SK-N-SH (cell line): ENCODE measurements around the gene A4GNT. TPM values are rescaled to one million over a fixed set of nuclear protein-coding genes. Genes with fewer than 3 reads are reported as not detected.

Experiments used
- CTCF ChIA-PET: fragments of 300-600, 350-600 bp; formaldehyde crosslinking; extraction: SDS; loops from one replicate; lab custom pipeline; 2021; lab: Yijun Ruan, JAX
- POLR2A ChIA-PET: fragments of 350-600 bp; sonication (Branson Sonifier 250); formaldehyde crosslinking; extraction: SDS; loops from one replicate; lab custom pipeline; 2020; ENCODE audit warnings: antibody characterized with exemption, inconsistent platforms; lab: Yijun Ruan, JAX
- DNase-seq: peaks from one replicate; pipeline ENCODE4 v3.0.0; 2012
- H2AFZ ChIP-seq: fragments of 200-600 bp; sonication (generic); 2 replicates; pipeline ENCODE4 v1.8.1; 2016; ENCODE audit warnings: antibody characterized with exemption, mild to moderate bottlenecking, low read depth
- H3F3A ChIP-seq: fragments of 200-600 bp; sonication (generic); replicated peaks from 2 replicates; pipeline ENCODE3; 2016; ENCODE audit warnings: antibody characterized with exemption, mild to moderate bottlenecking; ENCODE audit not compliant: insufficient read depth
- H3K27ac ChIP-seq, 2 experiments: fragments of 200-500 bp in 1 of 2; fragments of 200-600 bp in 1 of 2; sonication (Bioruptor generic) in 1 of 2; sonication (generic), shearing (Covaris generic) in 1 of 2; 2 replicates each; pipeline versions ENCODE4 v1.5.1 to v1.6.1; 2014 to 2016; ENCODE audit warnings: low read depth in 2 of 2, inconsistent platforms in 1 of 2, low read length in 1 of 2, mild to moderate bottlenecking in 1 of 2, mixed read lengths in 1 of 2
- H3K27me3 ChIP-seq: fragments of 200-600 bp; sonication (generic), shearing (Covaris generic); 2 replicates; pipeline ENCODE4 v1.6.1; 2016; ENCODE audit warnings: mixed run types; ENCODE audit not compliant: insufficient read depth
- H3K36me3 ChIP-seq, 2 experiments: fragments of 200-500 bp in 1 of 2; fragments of 200-600 bp in 1 of 2; sonication (Bioruptor generic) in 1 of 2; sonication (generic) in 1 of 2; replicated peaks in 1 of 2; 2 replicates each; pipeline versions ENCODE3 to v1.5.1; 2014 to 2016; ENCODE audit warnings: low read length in 1 of 2, mild to moderate bottlenecking in 1 of 2; ENCODE audit not compliant: insufficient read depth in 2 of 2, control insufficient read depth in 1 of 2
- H3K4me1 ChIP-seq, 2 experiments: fragments of 200-500 bp in 1 of 2; fragments of 200-600 bp in 1 of 2; sonication (Bioruptor generic) in 1 of 2; sonication (generic), shearing (Covaris generic) in 1 of 2; 2 replicates each; pipeline versions ENCODE4 v1.5.1 to v1.6.1; 2014 to 2016; ENCODE audit warnings: low read depth in 1 of 2, low read length in 1 of 2, mixed run types in 1 of 2; ENCODE audit not compliant: insufficient read depth in 2 of 2, control insufficient read depth in 1 of 2
- H3K4me2 ChIP-seq: fragments of 200-600 bp; sonication (generic), shearing (Covaris generic); 2 replicates; pipeline ENCODE4 v1.6.1; 2017; ENCODE audit warnings: mixed run types
- H3K4me3 ChIP-seq, 2 experiments: fragments of 200-500 bp in 1 of 2; fragments of 200-600 bp in 1 of 2; sonication (Bioruptor generic) in 1 of 2; sonication (generic), shearing (Covaris generic) in 1 of 2; 2 replicates each; pipeline versions ENCODE4 v1.5.1 to v1.8.1; 2014 to 2016; ENCODE audit warnings: low read depth in 2 of 2, inconsistent platforms in 1 of 2, low read length in 1 of 2, mild to moderate bottlenecking in 1 of 2, mixed read lengths in 1 of 2, moderate library complexity in 1 of 2
- H3K79me2 ChIP-seq: fragments of 200-600 bp; sonication (generic); 2 replicates; pipeline ENCODE4 v1.8.1; 2017; ENCODE audit warnings: mild to moderate bottlenecking; ENCODE audit not compliant: insufficient read depth
- H3K9ac ChIP-seq: fragments of 200-600 bp; sonication (generic); 2 replicates; pipeline ENCODE4 v1.6.1; 2017; ENCODE audit warnings: mixed run types
- H3K9me2 ChIP-seq: fragments of 200-600 bp; sonication (generic); 2 replicates; pipeline ENCODE4 v1.6.1; 2017; ENCODE audit warnings: mixed run types
- H3K9me3 ChIP-seq: fragments of 200-600 bp; sonication (generic); 2 replicates; pipeline ENCODE4 v1.6.1; 2017; ENCODE audit warnings: mixed run types, mild to moderate bottlenecking, moderate library complexity
- H4K20me1 ChIP-seq: fragments of 200-600 bp; sonication (generic); 2 replicates; pipeline ENCODE4 v1.6.1; 2017; ENCODE audit warnings: mild to moderate bottlenecking, mixed run types; ENCODE audit not compliant: insufficient read depth
- CHD2 ChIP-seq: fragments of 150-350 bp; IDR thresholded peaks from 2 replicates; pipeline ENCODE4 v1.6.1; 2018; ENCODE audit warnings: low read length; ENCODE audit not compliant: partially characterized antibody
- EZH2phosphoT487 ChIP-seq: fragments of 200-600 bp; sonication (generic); IDR thresholded peaks from 2 replicates; pipeline ENCODE4 v1.6.1; 2017; ENCODE audit warnings: low read depth, mixed run types, mild to moderate bottlenecking, antibody characterized with exemption, moderate library complexity, borderline replicate concordance
- FOSL2 ChIP-seq: IDR thresholded peaks from 2 replicates; pipeline ENCODE4 v1.4.0; 2012; ENCODE audit warnings: low read depth, mild to moderate bottlenecking, moderate library complexity, borderline replicate concordance
- FOXJ3 ChIP-seq: sonication (generic); formaldehyde crosslinking; IDR thresholded peaks from 2 replicates; pipeline ENCODE4 v1.5.1; 2020; ENCODE audit warnings: mild to moderate bottlenecking, missing genetic modification reagents
- FOXM1 ChIP-seq: IDR thresholded peaks from 2 replicates; pipeline ENCODE4 v1.4.0; 2012; ENCODE audit warnings: low read depth, mild to moderate bottlenecking
- GATA2 ChIP-seq: sonication (generic); formaldehyde crosslinking; IDR thresholded peaks from 2 replicates; pipeline ENCODE4 v1.5.0; 2020; ENCODE audit warnings: mild to moderate bottlenecking, missing genetic modification reagents
- JUND ChIP-seq: IDR thresholded peaks from 2 replicates; pipeline ENCODE4 v1.4.0; 2012
- MEF2A ChIP-seq: IDR thresholded peaks from 2 replicates; pipeline ENCODE4 v1.4.0; 2012; ENCODE audit warnings: low read depth, borderline replicate concordance
- MXI1 ChIP-seq: IDR thresholded peaks from 2 replicates; pipeline ENCODE4 v1.6.1; 2012; ENCODE audit warnings: mild to moderate bottlenecking, low read depth, low read length, improper control_type of control experiment
- POLR2AphosphoS5 ChIP-seq: IDR thresholded peaks from 2 replicates; pipeline ENCODE4 v1.6.1; 2012; ENCODE audit warnings: low read depth, low read length
- RAD21 ChIP-seq: IDR thresholded peaks from 2 replicates; pipeline ENCODE4 v1.6.1; 2012; ENCODE audit warnings: mild to moderate bottlenecking, low read length
- RFX5 ChIP-seq: IDR thresholded peaks from 2 replicates; pipeline ENCODE4 v1.6.1; 2012; ENCODE audit warnings: mild to moderate bottlenecking, improper control_type of control experiment, low read length
- RXRA ChIP-seq: IDR thresholded peaks from 2 replicates; pipeline ENCODE4 v1.4.0; 2012; ENCODE audit warnings: low read depth, mild to moderate bottlenecking, borderline replicate concordance
- SIN3A ChIP-seq: IDR thresholded peaks from 2 replicates; pipeline ENCODE4 v1.6.1; 2012; ENCODE audit warnings: low read depth, mild to moderate bottlenecking, low read length, moderate library complexity, borderline replicate concordance
- SMC3 ChIP-seq: IDR thresholded peaks from 2 replicates; pipeline ENCODE4 v1.6.1; 2012; ENCODE audit warnings: low read depth, low read length, improper control_type of control experiment
- TCF12 ChIP-seq: IDR thresholded peaks from 2 replicates; pipeline ENCODE4 v1.4.0; 2012
- TEAD4 ChIP-seq: IDR thresholded peaks from 2 replicates; pipeline ENCODE4 v1.4.0; 2012; ENCODE audit warnings: mild to moderate bottlenecking, borderline replicate concordance; ENCODE audit not compliant: insufficient read depth
- YY1 ChIP-seq: IDR thresholded peaks from 2 replicates; pipeline ENCODE4 v1.4.0; 2012; ENCODE audit warnings: low read depth, mild to moderate bottlenecking
- WGBS: methylation state at CpG from one replicate; pipeline ENCODE4 v1.1.6; 2017; ENCODE audit warnings: low lambda C conversion rate; 5-methylcytosine and 5-hydroxymethylcytosine counted together
- polyA plus RNA-seq, 3 experiments: library from polyadenylated mRNA; depleted of rRNA; stranded (reverse); fragments of >200 nt; gene quantifications; 2 replicates each; pipeline ENCODE4 v1.2.3, GENCODE V29; 2012
- TF ChIP-seq, protein P1 (sequence below): IDR thresholded peaks from 2 replicates; pipeline ENCODE4 v1.4.0; 2012; ENCODE audit warnings: low read depth, borderline replicate concordance
- TF ChIP-seq, protein P2 (sequence below): IDR thresholded peaks from 2 replicates; pipeline ENCODE4; 2012
- TF ChIP-seq, protein P3 (sequence below): IDR thresholded peaks from 2 replicates; pipeline ENCODE4 v1.6.1; 2012; ENCODE audit warnings: mild to moderate bottlenecking, low read depth, low read length, moderate library complexity
- TF ChIP-seq, protein P4 (sequence below): IDR thresholded peaks from 2 replicates; pipeline ENCODE4 v1.4.0; 2012; ENCODE audit warnings: low read depth, borderline replicate concordance
- TF ChIP-seq, protein P5 (sequence below): fragments of 150-350 bp; IDR thresholded peaks from 2 replicates; pipeline ENCODE4 v1.6.1; 2016; ENCODE audit warnings: mild to moderate bottlenecking, low read depth, low read length
- TF ChIP-seq, protein P6 (sequence below): IDR thresholded peaks from 2 replicates; pipeline ENCODE4 v1.4.0; 2012; ENCODE audit warnings: low read depth

A4GNT gene
- polyA plus RNA-seq, 1 of the 3 experiments (the other 2 are of a cell fraction), result not detected

DNA sequence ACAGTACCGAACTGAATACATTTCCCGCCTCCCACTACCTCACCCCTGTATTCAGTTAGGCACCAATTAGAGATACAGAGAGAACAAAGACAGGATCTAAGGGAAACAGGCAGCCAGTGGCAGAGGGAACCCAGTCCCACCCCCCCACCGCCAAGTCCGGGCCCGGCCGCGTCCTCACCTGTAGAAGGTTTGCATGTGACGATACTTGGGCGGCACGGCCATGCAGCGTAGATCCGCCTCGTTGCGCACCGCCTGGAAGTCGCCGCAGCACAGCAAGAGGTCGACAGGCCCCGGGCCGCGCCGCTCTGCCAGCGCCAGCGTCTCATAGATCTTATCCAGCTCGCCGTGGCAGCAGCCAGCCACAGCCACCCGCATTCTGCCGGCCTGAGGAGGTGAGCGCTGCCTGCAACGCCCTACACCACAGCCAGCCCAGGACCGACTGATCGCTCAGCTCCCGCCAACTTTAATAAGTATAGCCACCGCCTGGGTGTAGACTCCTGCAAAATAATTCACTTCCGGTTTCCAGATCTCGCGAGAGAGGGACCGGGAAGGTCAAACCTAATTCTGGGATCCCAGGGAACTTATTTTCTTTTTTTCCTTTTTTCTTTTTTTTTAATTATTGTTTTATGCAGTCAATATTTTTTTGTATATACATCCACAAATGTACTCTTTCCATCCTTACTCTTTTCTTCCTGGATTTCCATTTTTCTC lies 42.4 kb upstream of the A4GNT start, which contains the start of gene DBR1:
DBR1 (minus strand) TSS at position 501 of the 711 bp plus-strand sequence; CDS start at position 375, 126 bp downstream.
- Histone ChIP-seq H3K36me3 (peaks cover 16 to 36% of the 10 kb centered on the region in 2 experiments), H3K4me1 (peaks cover 0 to 8% of the 10 kb centered on the region in 2 experiments; a peak in 2 of 4 replicates), H3K4me3 (peak within 1 kb of the TSS; percentile 58 to 79), H3K27ac (peak within 1 kb of the TSS; percentile 68), H2AFZ (peak within 1 kb of the TSS; percentile 100), H3K9ac (peak within 1 kb of the TSS; percentile 81), H3K4me2 (peak within 1 kb of the TSS; percentile 80), H3K79me2 (peaks cover 40% of the 10 kb centered on the region), H3K27me3 (no peaks in the 10 kb centered on the region), H4K20me1 (no peaks in the 10 kb centered on the region), H3K9me3 (no peaks in the 10 kb centered on the region), H3K9me2 (no peaks in the 10 kb centered on the region), H3F3A (peaks cover 23% of the 10 kb centered on the region)
- POLR2A ChIA-PET, result interaction anchor here (1.0 to 2.4 kb wide), 4 partner anchors 12 to 174 kb away, joined by 3 to 16 read pairs (median 11); partner anchors contain the start of genes ARMC8, DZIP1L and MRAS
- WGBS, result under 1% methylated on average over 14 of the region's 38 CpGs
- peak; percentile 86 for DNase-seq
- CTCF ChIA-PET, result interaction anchor here (0.7 to 2.0 kb wide), 9 partner anchors 10 to 1336 kb away, joined by 3 to 6 read pairs (median 3); partner anchors contain the start of genes ARMC8 and DZIP1L
- TF ChIP-seq, protein P1, sequence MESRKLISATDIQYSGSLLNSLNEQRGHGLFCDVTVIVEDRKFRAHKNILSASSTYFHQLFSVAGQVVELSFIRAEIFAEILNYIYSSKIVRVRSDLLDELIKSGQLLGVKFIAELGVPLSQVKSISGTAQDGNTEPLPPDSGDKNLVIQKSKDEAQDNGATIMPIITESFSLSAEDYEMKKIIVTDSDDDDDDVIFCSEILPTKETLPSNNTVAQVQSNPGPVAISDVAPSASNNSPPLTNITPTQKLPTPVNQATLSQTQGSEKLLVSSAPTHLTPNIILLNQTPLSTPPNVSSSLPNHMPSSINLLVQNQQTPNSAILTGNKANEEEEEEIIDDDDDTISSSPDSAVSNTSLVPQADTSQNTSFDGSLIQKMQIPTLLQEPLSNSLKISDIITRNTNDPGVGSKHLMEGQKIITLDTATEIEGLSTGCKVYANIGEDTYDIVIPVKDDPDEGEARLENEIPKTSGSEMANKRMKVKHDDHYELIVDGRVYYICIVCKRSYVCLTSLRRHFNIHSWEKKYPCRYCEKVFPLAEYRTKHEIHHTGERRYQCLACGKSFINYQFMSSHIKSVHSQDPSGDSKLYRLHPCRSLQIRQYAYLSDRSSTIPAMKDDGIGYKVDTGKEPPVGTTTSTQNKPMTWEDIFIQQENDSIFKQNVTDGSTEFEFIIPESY, result peak; percentile 98
- TF ChIP-seq, protein P2, sequence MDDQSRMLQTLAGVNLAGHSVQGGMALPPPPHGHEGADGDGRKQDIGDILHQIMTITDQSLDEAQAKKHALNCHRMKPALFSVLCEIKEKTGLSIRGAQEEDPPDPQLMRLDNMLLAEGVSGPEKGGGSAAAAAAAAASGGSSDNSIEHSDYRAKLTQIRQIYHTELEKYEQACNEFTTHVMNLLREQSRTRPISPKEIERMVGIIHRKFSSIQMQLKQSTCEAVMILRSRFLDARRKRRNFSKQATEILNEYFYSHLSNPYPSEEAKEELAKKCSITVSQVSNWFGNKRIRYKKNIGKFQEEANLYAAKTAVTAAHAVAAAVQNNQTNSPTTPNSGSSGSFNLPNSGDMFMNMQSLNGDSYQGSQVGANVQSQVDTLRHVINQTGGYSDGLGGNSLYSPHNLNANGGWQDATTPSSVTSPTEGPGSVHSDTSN, result no peak
- TF ChIP-seq JUND, result no peak
- TF ChIP-seq FOSL2, result no peak
- no peak for TF ChIP-seq FOXM1
- TF ChIP-seq RFX5, result no peak
- TF ChIP-seq SMC3, result no peak
- TF ChIP-seq, protein P3, sequence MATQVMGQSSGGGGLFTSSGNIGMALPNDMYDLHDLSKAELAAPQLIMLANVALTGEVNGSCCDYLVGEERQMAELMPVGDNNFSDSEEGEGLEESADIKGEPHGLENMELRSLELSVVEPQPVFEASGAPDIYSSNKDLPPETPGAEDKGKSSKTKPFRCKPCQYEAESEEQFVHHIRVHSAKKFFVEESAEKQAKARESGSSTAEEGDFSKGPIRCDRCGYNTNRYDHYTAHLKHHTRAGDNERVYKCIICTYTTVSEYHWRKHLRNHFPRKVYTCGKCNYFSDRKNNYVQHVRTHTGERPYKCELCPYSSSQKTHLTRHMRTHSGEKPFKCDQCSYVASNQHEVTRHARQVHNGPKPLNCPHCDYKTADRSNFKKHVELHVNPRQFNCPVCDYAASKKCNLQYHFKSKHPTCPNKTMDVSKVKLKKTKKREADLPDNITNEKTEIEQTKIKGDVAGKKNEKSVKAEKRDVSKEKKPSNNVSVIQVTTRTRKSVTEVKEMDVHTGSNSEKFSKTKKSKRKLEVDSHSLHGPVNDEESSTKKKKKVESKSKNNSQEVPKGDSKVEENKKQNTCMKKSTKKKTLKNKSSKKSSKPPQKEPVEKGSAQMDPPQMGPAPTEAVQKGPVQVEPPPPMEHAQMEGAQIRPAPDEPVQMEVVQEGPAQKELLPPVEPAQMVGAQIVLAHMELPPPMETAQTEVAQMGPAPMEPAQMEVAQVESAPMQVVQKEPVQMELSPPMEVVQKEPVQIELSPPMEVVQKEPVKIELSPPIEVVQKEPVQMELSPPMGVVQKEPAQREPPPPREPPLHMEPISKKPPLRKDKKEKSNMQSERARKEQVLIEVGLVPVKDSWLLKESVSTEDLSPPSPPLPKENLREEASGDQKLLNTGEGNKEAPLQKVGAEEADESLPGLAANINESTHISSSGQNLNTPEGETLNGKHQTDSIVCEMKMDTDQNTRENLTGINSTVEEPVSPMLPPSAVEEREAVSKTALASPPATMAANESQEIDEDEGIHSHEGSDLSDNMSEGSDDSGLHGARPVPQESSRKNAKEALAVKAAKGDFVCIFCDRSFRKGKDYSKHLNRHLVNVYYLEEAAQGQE, result peak; percentile 56; the same call in 1 of the 2 replicates
- TF ChIP-seq CHD2, result peak; percentile 99
- peak; percentile 88 for TF ChIP-seq POLR2AphosphoS5
- peak; percentile 48; the same call in 1 of the 2 replicates for TF ChIP-seq MXI1
- TF ChIP-seq TCF12, result no peak
- TF ChIP-seq GATA2 (CRISPR knock-in tag), result peak; percentile 66
- no peak for TF ChIP-seq TEAD4
- TF ChIP-seq RAD21, result no peak
- no peak for TF ChIP-seq EZH2phosphoT487
- TF ChIP-seq, protein P4, sequence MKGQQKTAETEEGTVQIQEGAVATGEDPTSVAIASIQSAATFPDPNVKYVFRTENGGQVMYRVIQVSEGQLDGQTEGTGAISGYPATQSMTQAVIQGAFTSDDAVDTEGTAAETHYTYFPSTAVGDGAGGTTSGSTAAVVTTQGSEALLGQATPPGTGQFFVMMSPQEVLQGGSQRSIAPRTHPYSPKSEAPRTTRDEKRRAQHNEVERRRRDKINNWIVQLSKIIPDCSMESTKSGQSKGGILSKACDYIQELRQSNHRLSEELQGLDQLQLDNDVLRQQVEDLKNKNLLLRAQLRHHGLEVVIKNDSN, result 0 out of 2 replicates have a peak, but pooled peaks have one; percentile 35
- peak; percentile 70 for TF ChIP-seq YY1
- no peak for TF ChIP-seq MEF2A
- no peak for TF ChIP-seq RXRA
- TF ChIP-seq SIN3A, result peak; percentile 90
- TF ChIP-seq, protein P5, sequence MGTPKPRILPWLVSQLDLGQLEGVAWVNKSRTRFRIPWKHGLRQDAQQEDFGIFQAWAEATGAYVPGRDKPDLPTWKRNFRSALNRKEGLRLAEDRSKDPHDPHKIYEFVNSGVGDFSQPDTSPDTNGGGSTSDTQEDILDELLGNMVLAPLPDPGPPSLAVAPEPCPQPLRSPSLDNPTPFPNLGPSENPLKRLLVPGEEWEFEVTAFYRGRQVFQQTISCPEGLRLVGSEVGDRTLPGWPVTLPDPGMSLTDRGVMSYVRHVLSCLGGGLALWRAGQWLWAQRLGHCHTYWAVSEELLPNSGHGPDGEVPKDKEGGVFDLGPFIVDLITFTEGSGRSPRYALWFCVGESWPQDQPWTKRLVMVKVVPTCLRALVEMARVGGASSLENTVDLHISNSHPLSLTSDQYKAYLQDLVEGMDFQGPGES, result no peak
- TF ChIP-seq, protein P6, sequence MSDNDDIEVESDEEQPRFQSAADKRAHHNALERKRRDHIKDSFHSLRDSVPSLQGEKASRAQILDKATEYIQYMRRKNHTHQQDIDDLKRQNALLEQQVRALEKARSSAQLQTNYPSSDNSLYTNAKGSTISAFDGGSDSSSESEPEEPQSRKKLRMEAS, result no peak; the same call in 1 of the 2 replicates
- no peak for TF ChIP-seq FOXJ3 (CRISPR knock-in tag)
